Breast epithelium (tissue), 4 donors: ENCODE results near the gene CTRB1. TPM values are rescaled to one million over a fixed set of nuclear protein-coding genes. Genes with fewer than 3 reads are reported as not detected.

Source experiments
- DNase-seq, 2 donors: peaks; one replicate each; pipeline ENCODE4 v3.0.0-alpha.2; 2019; ENCODE audit warnings: low spot score in 2 of 2
- H3K27ac ChIP-seq, 2 donors: fragments of 200-600 bp; sonication (generic) in 1 of 2; one replicate each; pipeline ENCODE4 v1.5.1; 2016 to 2019; ENCODE audit warnings: mild to moderate bottlenecking in 1 of 2
- H3K27me3 ChIP-seq, 2 donors: fragments of 200-600 bp; sonication (generic) in 1 of 2; one replicate each; pipeline versions ENCODE4 v1.5.1 to v1.6.0; 2017 to 2019; ENCODE audit warnings: control low read depth in 1 of 2, mild to moderate bottlenecking in 1 of 2
- H3K36me3 ChIP-seq: fragments of 200-600 bp; one replicate; pipeline ENCODE4 v1.5.1; 2019
- H3K4me1 ChIP-seq, 2 donors: fragments of 200-600 bp; sonication (generic); one replicate each; pipeline ENCODE4 v1.5.1; 2016 to 2019; ENCODE audit warnings: control low read depth in 1 of 2
- H3K4me3 ChIP-seq, 3 donors: fragments of 200-600 bp; sonication (generic); 1 replicate in 2 of 3; 2 replicates in 1 of 3; pipeline ENCODE4 v1.5.1; 2016 to 2019; ENCODE audit warnings: mild to moderate bottlenecking in 3 of 3, moderate library complexity in 2 of 3
- H3K9me3 ChIP-seq, 2 donors: fragments of 200-600 bp; sonication (generic) in 1 of 2; one replicate each; pipeline ENCODE4 v1.5.1; 2016 to 2019; ENCODE audit warnings: control low read depth in 1 of 2
- POLR2A ChIP-seq: fragments of 450-650 bp; IDR thresholded peaks from one replicate; pipeline ENCODE4 v1.6.1; 2016; ENCODE audit warnings: antibody characterized with exemption, mild to moderate bottlenecking, moderate library complexity
- POLR2AphosphoS5 ChIP-seq, 3 donors: sonication (generic); formaldehyde crosslinking; IDR thresholded peaks; one replicate each; pipeline ENCODE4 v1.6.1; 2017; ENCODE audit warnings: antibody characterized with exemption in 3 of 3
- intact Hi-C: fragments of 100-400 bp; cut with DNase I; formaldehyde crosslinking; loops from one replicate; pipeline ENCODE4 v1.15.1; 2023; ENCODE audit warnings: low total_unique reads
- total RNA-seq, 3 donors: library from RNA; depleted of rRNA; stranded (reverse); fragments of >200 nt; gene quantifications; one replicate each; pipeline ENCODE4 v1.1.0, GENCODE V29; 2016
- TF ChIP-seq, protein P1 (sequence below), 3 donors: fragments of 450-650 bp; IDR thresholded peaks; one replicate each; pipeline ENCODE4 v1.5.1; 2016 to 2017; ENCODE audit warnings: antibody characterized with exemption in 3 of 3, mild to moderate bottlenecking in 3 of 3, moderate library complexity in 3 of 3

The CTRB1 gene
- total RNA-seq, 3 donors from 2014 or later, result not detected

DNA sequence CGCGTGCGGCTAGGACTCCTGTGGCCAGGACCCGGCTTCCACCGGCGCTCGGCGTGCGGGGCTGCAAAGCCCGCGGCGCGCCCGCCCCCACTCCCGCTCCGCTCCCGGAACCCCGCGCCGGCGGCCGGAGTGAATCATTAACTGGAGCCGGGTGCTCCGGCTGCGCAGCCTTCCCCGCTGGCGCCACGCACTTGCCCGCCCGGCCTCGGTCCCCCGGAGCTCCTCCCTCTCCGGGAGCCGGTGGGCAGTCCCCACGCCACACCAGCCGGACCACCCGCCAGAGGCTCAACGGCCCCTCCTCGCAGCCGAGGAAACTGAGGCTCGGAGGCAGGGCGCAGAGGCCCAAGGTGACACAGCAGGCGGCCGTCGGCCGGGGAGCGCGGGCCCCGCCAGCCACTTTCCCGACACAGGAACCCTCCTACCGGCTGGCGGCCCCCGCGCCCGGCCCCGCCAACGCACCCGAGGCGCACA lies 32.1 kb downstream of the CTRB1 start:
- Histone ChIP-seq H3K27me3 (no peaks in the 10 kb centered on the region), H3K9me3 (no peaks in the 10 kb centered on the region), H3K4me1 (peaks cover 43 to 56% of the 10 kb centered on the region in 2 donors), H3K36me3 (no peaks in the 10 kb centered on the region), H3K4me3 (peak overlapping the region; percentile 71 to 88 (median 74)), H3K27ac (peak overlapping the region; percentile 95 to 98)
- intact Hi-C loops, result loop anchor here (10.0 kb wide), 1 partner anchor 134 kb away; no protein-coding TSS in a partner anchor
- DNase-seq, result no peak
- TF ChIP-seq, protein P1, sequence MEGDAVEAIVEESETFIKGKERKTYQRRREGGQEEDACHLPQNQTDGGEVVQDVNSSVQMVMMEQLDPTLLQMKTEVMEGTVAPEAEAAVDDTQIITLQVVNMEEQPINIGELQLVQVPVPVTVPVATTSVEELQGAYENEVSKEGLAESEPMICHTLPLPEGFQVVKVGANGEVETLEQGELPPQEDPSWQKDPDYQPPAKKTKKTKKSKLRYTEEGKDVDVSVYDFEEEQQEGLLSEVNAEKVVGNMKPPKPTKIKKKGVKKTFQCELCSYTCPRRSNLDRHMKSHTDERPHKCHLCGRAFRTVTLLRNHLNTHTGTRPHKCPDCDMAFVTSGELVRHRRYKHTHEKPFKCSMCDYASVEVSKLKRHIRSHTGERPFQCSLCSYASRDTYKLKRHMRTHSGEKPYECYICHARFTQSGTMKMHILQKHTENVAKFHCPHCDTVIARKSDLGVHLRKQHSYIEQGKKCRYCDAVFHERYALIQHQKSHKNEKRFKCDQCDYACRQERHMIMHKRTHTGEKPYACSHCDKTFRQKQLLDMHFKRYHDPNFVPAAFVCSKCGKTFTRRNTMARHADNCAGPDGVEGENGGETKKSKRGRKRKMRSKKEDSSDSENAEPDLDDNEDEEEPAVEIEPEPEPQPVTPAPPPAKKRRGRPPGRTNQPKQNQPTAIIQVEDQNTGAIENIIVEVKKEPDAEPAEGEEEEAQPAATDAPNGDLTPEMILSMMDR (IDR thresholded peaks at IDR 0.05), result no peak
- TF ChIP-seq POLR2AphosphoS5 (IDR thresholded peaks at IDR 0.05) (no peak), POLR2A (no peak)

DNA sequence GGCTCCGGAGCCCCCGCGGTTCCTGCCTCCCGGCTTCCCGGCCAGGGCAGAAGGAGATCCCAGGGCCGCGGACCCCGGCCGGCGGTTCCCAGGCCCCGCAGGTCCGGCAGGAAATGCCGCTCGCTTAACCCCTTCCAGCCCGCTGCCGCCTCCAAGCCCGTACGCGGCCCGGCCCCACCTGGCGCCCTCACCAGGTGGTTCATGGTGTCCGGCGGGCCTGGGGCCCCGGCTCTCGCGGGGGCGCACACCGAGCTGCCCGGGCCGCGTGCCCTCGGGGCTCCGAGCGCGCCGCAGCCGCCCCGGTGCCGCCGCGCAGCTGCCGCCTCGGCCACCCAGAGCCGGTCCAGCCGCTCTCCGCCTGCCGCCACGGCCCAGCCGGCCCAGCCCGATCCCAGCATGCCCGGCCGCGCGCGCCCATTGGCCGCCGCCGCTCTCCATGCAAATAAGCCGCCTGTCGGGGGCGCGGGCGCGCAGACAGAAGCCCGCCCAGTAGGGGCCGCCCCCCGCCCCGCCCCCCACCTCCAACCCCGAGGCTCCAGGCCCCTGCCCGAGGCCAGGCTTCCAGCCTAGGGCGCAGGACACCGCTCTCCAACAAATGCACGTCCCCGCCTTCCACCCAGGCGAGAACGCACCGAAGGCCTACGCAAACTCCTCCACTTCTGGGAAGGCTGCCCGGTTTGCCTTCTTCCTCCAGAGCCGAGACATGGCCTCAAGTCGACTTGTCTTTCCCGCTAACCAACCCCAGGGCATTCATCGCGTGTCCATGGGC lies 32.7 kb downstream of the CTRB1 start, which contains the start of gene BCAR1:
BCAR1 (minus strand) TSS at position 345 of the 769 bp plus-strand sequence; CDS start at position 203, 142 bp downstream.
- DNase-seq, result peak; percentile 70 to 79
- TF ChIP-seq, protein P1 (IDR thresholded peaks at IDR 0.05), result no peak
- TF ChIP-seq POLR2A, result no peak
- peak in 1 of 3 donors; percentile 6 for TF ChIP-seq POLR2AphosphoS5 (IDR thresholded peaks at IDR 0.05)
- intact Hi-C loops, result loop anchor here (10.0 kb wide), 1 partner anchor 133 kb away; no protein-coding TSS in a partner anchor

DNA sequence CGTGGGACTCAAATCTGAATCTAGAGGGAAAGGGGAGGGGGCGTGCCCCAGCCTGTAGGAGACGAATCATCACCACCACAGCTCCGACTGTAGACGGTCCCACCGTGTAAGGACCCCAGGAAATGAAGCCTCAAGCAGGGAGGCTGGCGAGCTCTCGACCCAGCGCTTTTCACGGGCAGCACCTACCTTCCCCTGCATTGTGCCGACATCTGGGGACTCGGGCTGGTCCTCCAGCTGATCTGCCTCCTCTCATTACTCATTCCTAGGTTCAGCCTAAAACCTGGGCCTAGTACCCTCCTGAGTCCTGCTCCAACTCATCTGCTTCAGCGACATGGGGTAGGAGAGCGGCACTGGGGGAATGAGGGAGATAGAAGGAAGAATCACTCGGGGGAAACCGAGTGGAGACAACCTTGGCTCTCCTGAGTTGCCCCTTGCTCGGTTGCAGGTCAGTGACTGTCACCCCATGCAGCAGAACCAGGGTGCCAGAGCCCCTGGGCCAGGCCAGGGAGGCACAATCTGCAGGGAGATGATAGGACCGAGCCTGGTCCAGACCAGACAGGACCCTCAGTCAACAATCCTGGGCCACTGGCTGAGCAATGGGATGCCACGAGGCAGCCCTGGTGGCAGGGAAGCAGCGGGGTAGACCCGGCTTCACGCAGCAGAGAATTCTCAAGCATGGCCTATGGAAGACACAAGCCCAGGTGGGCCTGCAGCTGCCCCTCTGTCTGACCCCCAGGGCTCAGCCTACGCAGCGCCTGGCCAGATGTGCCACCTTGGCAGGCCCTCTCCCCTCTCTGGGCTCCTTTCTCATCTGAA lies 33.5 kb downstream of the CTRB1 start:
- intact Hi-C loops, result loop anchor here (10.0 kb wide), 1 partner anchor 133 kb away; no protein-coding TSS in a partner anchor
- H3K4me3 ChIP-seq, result peak overlapping the region; percentile 71 to 88 (median 74)
- H3K36me3 ChIP-seq, result no peaks in the 10 kb centered on the region
- H3K27me3 ChIP-seq, result no peaks in the 10 kb centered on the region
- no peak for DNase-seq
- peak overlapping the region; percentile 95 to 98 for H3K27ac ChIP-seq
- TF ChIP-seq, protein P1 (IDR thresholded peaks at IDR 0.05), result no peak
- TF ChIP-seq POLR2AphosphoS5 (IDR thresholded peaks at IDR 0.05) (peak in 2 of 3 donors; percentile 1 to 19), POLR2A (no peak)
- peaks cover 54 to 57% of the 10 kb centered on the region in 2 donors for H3K4me1 ChIP-seq
- H3K9me3 ChIP-seq, result no peaks in the 10 kb centered on the region

More for the DNA sequence above, 32.7 kb downstream of the CTRB1 start, which contains the start of gene BCAR1:
- no peaks in the 10 kb centered on the region for H3K36me3 ChIP-seq
- peaks cover 48 to 52% of the 10 kb centered on the region in 2 donors for H3K4me1 ChIP-seq
- peak within 1 kb of the TSS; percentile 71 to 88 (median 74) for H3K4me3 ChIP-seq
- H3K9me3 ChIP-seq, result no peaks in the 10 kb centered on the region
- H3K27me3 ChIP-seq, result no peaks in the 10 kb centered on the region
- H3K27ac ChIP-seq, result peak within 1 kb of the TSS; percentile 95 to 98

DNA sequence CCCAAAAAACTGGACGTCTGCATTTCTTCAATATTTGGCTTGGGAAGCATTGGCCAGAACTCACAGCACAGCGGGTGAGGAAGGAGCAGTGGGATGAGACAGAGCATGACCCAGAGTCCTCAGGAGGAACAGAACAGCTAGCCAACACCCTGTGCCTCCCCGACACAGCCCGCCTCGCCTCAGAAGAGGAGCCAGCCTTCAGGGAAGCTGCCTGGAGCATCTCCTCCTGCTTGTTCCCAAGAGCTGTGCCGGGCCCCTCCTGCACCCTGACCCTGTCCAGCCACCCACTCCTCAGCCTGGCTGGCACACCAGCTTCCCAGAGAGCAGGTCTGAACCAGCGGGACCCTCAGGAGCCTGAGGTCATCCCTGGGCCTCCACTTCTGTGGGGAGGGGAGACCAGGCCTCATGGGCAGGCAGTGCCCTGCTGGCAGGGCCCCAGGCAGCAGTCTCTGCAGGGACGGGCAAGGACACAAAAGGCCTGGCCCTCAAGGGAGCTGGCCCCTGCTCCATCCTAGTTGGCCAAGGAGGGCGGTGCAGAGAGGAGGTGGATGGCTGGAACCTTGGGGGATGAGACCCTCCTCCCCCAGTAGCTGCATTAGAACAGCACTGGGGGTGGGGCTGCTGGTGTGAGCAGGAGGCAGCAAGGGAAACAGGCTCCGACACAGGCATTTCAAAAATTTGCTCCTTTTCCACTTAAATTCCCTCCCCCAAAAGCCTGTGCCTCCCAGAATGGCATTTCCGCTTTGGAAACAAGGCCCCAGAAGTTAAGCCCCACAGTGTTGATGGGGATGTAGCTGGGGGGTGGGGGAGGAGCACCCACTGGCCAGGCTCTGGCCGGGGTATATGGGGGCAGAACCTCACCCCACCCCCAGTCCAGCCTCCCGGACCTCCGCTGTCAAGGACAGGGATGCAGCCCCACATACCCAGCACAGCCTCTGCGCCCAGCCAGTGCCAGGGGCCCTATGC lies 34.4 kb downstream of the CTRB1 start:
- intact Hi-C loops, result loop anchor here (10.0 kb wide), 1 partner anchor 132 kb away; no protein-coding TSS in a partner anchor
- no peaks in the 10 kb centered on the region for H3K27me3 ChIP-seq
- H3K36me3 ChIP-seq, result no peaks in the 10 kb centered on the region
- H3K4me3 ChIP-seq, result peak overlapping the region in 1 of 3 donors; percentile 37
- H3K9me3 ChIP-seq, result no peaks in the 10 kb centered on the region
- no peak for DNase-seq
- TF ChIP-seq, protein P1 (IDR thresholded peaks at IDR 0.05), result no peak
- TF ChIP-seq POLR2AphosphoS5 (IDR thresholded peaks at IDR 0.05) (no peak), POLR2A (no peak)
- peak overlapping the region; percentile 95 to 98 for H3K27ac ChIP-seq
- peaks cover 53 to 63% of the 10 kb centered on the region in 2 donors for H3K4me1 ChIP-seq
